H1 (cell line): ENCODE data around the gene C19orf85. TPM values are rescaled to one million over a fixed set of nuclear protein-coding genes. Genes with fewer than 3 reads are reported as not detected.

ENCODE experiments used
- CTCF ChIA-PET: fragments of 300-600 bp; sonication (Branson Sonifier 250); formaldehyde crosslinking; loops from one replicate; lab custom pipeline; 2021; ENCODE audit not compliant: partially characterized antibody; lab: Charles Lee
- POLR2A ChIA-PET: fragments of 300-600 bp; sonication (Branson Sonifier 250); formaldehyde crosslinking; loops from one replicate; lab custom pipeline; 2021; ENCODE audit warnings: inconsistent platforms; ENCODE audit not compliant: partially characterized antibody; lab: Charles Lee
- DNase-seq, 2 experiments: peaks; one replicate each; pipeline versions ENCODE4 v3.0.0 to v3.0.0-alpha.2; 2010 to 2022; ENCODE audit warnings: low spot score in 2 of 2, low read depth in 1 of 2, mixed read lengths in 1 of 2
- FAIRE-seq: peaks from 2 replicates; lab custom pipeline; 2011; peaks lifted over from hg19 to GRCh38; lab: Jason Lieb, UNC
- H2AFZ ChIP-seq: 2 replicates; pipeline ENCODE4 v1.8.1; 2012; ENCODE audit warnings: low read length, inconsistent platforms
- H2AK5ac ChIP-seq: 2 replicates; pipeline ENCODE4 v1.6.1; 2013; ENCODE audit warnings: low read depth, low read length
- H2BK120ac ChIP-seq: replicated peaks from 2 replicates; pipeline ENCODE3; 2013; ENCODE audit warnings: low read depth, low read length, inconsistent platforms
- H2BK12ac ChIP-seq: 2 replicates; pipeline ENCODE4 v1.6.1; 2013; ENCODE audit warnings: low read depth, low read length
- H2BK15ac ChIP-seq: 2 replicates; pipeline ENCODE4 v1.6.1; 2013; ENCODE audit warnings: low read length
- H2BK20ac ChIP-seq: 2 replicates; pipeline ENCODE4 v1.6.1; 2013; ENCODE audit warnings: low read length
- H2BK5ac ChIP-seq: 2 replicates; pipeline ENCODE4 v1.6.1; 2013; ENCODE audit warnings: low read depth, low read length
- H3K14ac ChIP-seq: 2 replicates; pipeline ENCODE4 v1.6.1; 2013; ENCODE audit warnings: inconsistent platforms; ENCODE audit not compliant: insufficient read length
- H3K18ac ChIP-seq: 2 replicates; pipeline ENCODE4 v1.6.1; 2013; ENCODE audit warnings: low read length; ENCODE audit errors: extremely low read depth
- H3K23ac ChIP-seq: 2 replicates; pipeline ENCODE4 v1.6.1; 2013; ENCODE audit warnings: inconsistent platforms; ENCODE audit not compliant: insufficient read length
- H3K23me2 ChIP-seq: 2 replicates; pipeline ENCODE4 v1.6.1; 2013; ENCODE audit warnings: low read depth, low read length
- H3K27ac ChIP-seq: 2 replicates; pipeline ENCODE4 v1.6.1; 2011; ENCODE audit warnings: low read depth, low read length, inconsistent platforms
- H3K27me3 ChIP-seq, 4 experiments: replicated peaks in 1 of 4; 1 replicate in 1 of 4; 2 replicates in 3 of 4; pipeline versions ENCODE4 v1.6.1 to v1.8.1; 2011 to 2013; ENCODE audit warnings: low read length in 3 of 4, mild to moderate bottlenecking in 3 of 4, inconsistent platforms in 2 of 4, mixed read lengths in 2 of 4, moderate library complexity in 1 of 4; ENCODE audit not compliant: control insufficient read depth in 3 of 4, insufficient read depth in 3 of 4; ENCODE audit errors: extremely low read depth in 1 of 4
- H3K36me3 ChIP-seq, 4 experiments: 2 replicates each; pipeline versions ENCODE4 v1.6.1 to v1.8.1; 2011 to 2013; ENCODE audit warnings: mild to moderate bottlenecking in 4 of 4, low read length in 3 of 4, moderate library complexity in 2 of 4, control low read depth in 1 of 4, inconsistent platforms in 1 of 4; ENCODE audit not compliant: insufficient read depth in 4 of 4, control insufficient read depth in 2 of 4
- H3K4ac ChIP-seq: replicated peaks from 2 replicates; pipeline ENCODE3; 2013; ENCODE audit warnings: low read length, low read depth, mixed read lengths, inconsistent platforms; ENCODE audit not compliant: insufficient read length
- H3K4me1 ChIP-seq, 4 experiments: replicated peaks in 1 of 4; 1 replicate in 1 of 4; 2 replicates in 3 of 4; pipeline versions ENCODE4 v1.6.1 to v1.8.1; 2011 to 2013; ENCODE audit warnings: low read length in 3 of 4, inconsistent platforms in 2 of 4, mixed read lengths in 1 of 4; ENCODE audit not compliant: insufficient read depth in 4 of 4, control insufficient read depth in 3 of 4
- H3K4me2 ChIP-seq, 2 experiments: 2 replicates each; pipeline versions ENCODE4 v1.6.1 to v1.8.1; 2011 to 2013; ENCODE audit warnings: low read depth in 2 of 2, low read length in 2 of 2, control low read depth in 1 of 2, inconsistent platforms in 1 of 2, mild to moderate bottlenecking in 1 of 2; ENCODE audit not compliant: insufficient read depth in 1 of 2
- H3K4me3 ChIP-seq, 4 experiments: fragments of 200-600, 300-600 bp in 1 of 4; sonication (generic), shearing (Covaris generic), sonication (Bioruptor Twin) in 1 of 4; 2 replicates each; pipeline versions ENCODE4 v1.5.1 to v1.8.1; 2011 to 2016; ENCODE audit warnings: low read length in 4 of 4, low read depth in 3 of 4, control low read depth in 2 of 4, inconsistent platforms in 2 of 4, mild to moderate bottlenecking in 2 of 4, mixed read lengths in 1 of 4, moderate library complexity in 1 of 4; ENCODE audit not compliant: insufficient read depth in 2 of 4; ENCODE audit errors: extremely low read depth in 1 of 4
- H3K56ac ChIP-seq: replicated peaks from 2 replicates; pipeline ENCODE3; 2013; ENCODE audit warnings: low read depth, mild to moderate bottlenecking, mixed read lengths, low read length, inconsistent platforms; ENCODE audit not compliant: insufficient read length
- H3K79me1 ChIP-seq: 2 replicates; pipeline ENCODE4 v1.6.1; 2013; ENCODE audit warnings: low read depth, low read length, control low read depth
- H3K79me2 ChIP-seq, 2 experiments: 2 replicates each; pipeline versions ENCODE4 v1.6.1 to v1.8.1; 2012 to 2013; ENCODE audit warnings: low read length in 2 of 2, mild to moderate bottlenecking in 2 of 2, inconsistent platforms in 1 of 2; ENCODE audit not compliant: insufficient read depth in 2 of 2, control insufficient read depth in 1 of 2
- H3K9ac ChIP-seq, 4 experiments: replicated peaks in 1 of 4; 1 replicate in 1 of 4; 2 replicates in 3 of 4; pipeline versions ENCODE4 v1.6.1 to v1.8.1; 2011 to 2013; ENCODE audit warnings: low read depth in 3 of 4, low read length in 3 of 4, control low read depth in 2 of 4, mild to moderate bottlenecking in 2 of 4, moderate library complexity in 2 of 4, inconsistent platforms in 1 of 4; ENCODE audit errors: extremely low read depth in 1 of 4
- H3K9me3 ChIP-seq, 2 experiments: 2 replicates each; pipeline versions ENCODE4 v1.6.1 to v1.8.1; 2012 to 2013; ENCODE audit warnings: mild to moderate bottlenecking in 2 of 2, moderate library complexity in 2 of 2, control low read depth in 1 of 2, inconsistent platforms in 1 of 2, low read depth in 1 of 2, low read length in 1 of 2, mixed read lengths in 1 of 2; ENCODE audit not compliant: insufficient read depth in 2 of 2
- H4K20me1 ChIP-seq, 2 experiments: replicated peaks in 1 of 2; 2 replicates each; pipeline versions ENCODE3 to v1.8.1; 2011 to 2013; ENCODE audit warnings: inconsistent platforms in 2 of 2, low read length in 2 of 2, mild to moderate bottlenecking in 1 of 2; ENCODE audit not compliant: insufficient read depth in 2 of 2, control insufficient read depth in 1 of 2
- H4K5ac ChIP-seq: 2 replicates; pipeline ENCODE4 v1.6.1; 2013; ENCODE audit warnings: low read length, low read depth, mixed read lengths, inconsistent platforms; ENCODE audit not compliant: insufficient read length
- H4K8ac ChIP-seq: 2 replicates; pipeline ENCODE4 v1.8.0; 2013; ENCODE audit warnings: mild to moderate bottlenecking, moderate library complexity, low read length, inconsistent platforms; ENCODE audit not compliant: insufficient read depth; ENCODE audit errors: extremely low read depth
- H4K91ac ChIP-seq: replicated peaks from 2 replicates; pipeline ENCODE3; 2013; ENCODE audit warnings: low read length, mixed read lengths, inconsistent platforms; ENCODE audit not compliant: insufficient read length
- ASH2L ChIP-seq: fragments of 200-600, 300-600 bp; sonication (generic); IDR thresholded peaks from one replicate; pipeline ENCODE4 v1.7.1; 2017; ENCODE audit warnings: low read length
- BACH1 ChIP-seq: IDR thresholded peaks from 2 replicates; pipeline ENCODE4 v1.6.1; 2012; ENCODE audit warnings: low read length, improper control_type of control experiment
- CREB1 ChIP-seq: IDR thresholded peaks from 2 replicates; pipeline ENCODE4 v1.6.1; 2012; ENCODE audit warnings: inconsistent platforms
- E2F6 ChIP-seq: IDR thresholded peaks from 2 replicates; pipeline ENCODE4 v1.6.1; 2012; ENCODE audit warnings: inconsistent platforms
- EP300 ChIP-seq, 2 experiments: IDR thresholded peaks; 1 replicate in 1 of 2; 2 replicates in 1 of 2; pipeline ENCODE4 v1.6.1; 2011 to 2012; ENCODE audit warnings: low read depth in 2 of 2, low read length in 2 of 2, mild to moderate bottlenecking in 2 of 2, borderline replicate concordance in 1 of 2, inconsistent platforms in 1 of 2, moderate library complexity in 1 of 2
- KDM4A ChIP-seq: IDR thresholded peaks from one replicate; pipeline ENCODE4 v1.7.1; 2012; ENCODE audit warnings: low read depth, mild to moderate bottlenecking, moderate library complexity, low read length, inconsistent platforms; ENCODE audit not compliant: severe bottlenecking
- MAX ChIP-seq: IDR thresholded peaks from 2 replicates; pipeline ENCODE4 v1.6.1; 2012; ENCODE audit warnings: inconsistent platforms
- POLR2A ChIP-seq, 2 experiments: IDR thresholded peaks; 1 replicate in 1 of 2; 2 replicates in 1 of 2; pipeline ENCODE4 v1.6.1; 2011; ENCODE audit warnings: low read depth in 2 of 2, low read length in 2 of 2, mild to moderate bottlenecking in 2 of 2; ENCODE audit errors: control extremely low read depth in 1 of 2
- POLR2AphosphoS5 ChIP-seq: IDR thresholded peaks from 2 replicates; pipeline ENCODE4 v1.6.1; 2011; ENCODE audit warnings: low read depth, low read length
- SIRT6 ChIP-seq: IDR thresholded peaks from one replicate; pipeline ENCODE4 v1.7.1; 2012; ENCODE audit warnings: low read length, inconsistent platforms
- TAF7 ChIP-seq: optimal IDR thresholded peaks from 2 replicates; pipeline ENCODE3; 2011; ENCODE audit warnings: low read depth, mild to moderate bottlenecking, inconsistent platforms, low read length, moderate library complexity, borderline replicate concordance
- WGBS, 2 experiments: shearing (Covaris generic) in 1 of 2; methylation state at CpG; one replicate each; pipeline versions ENCODE4 v1.1.6 to v1.1.7; 2013 to 2015; ENCODE audit warnings: low lambda C conversion rate in 2 of 2, mixed read lengths in 2 of 2, inconsistent platforms in 1 of 2, low coverage in 1 of 2, missing lambda C conversion rate in 1 of 2; ENCODE audit not compliant: insufficient replicate concordance in 2 of 2, insufficient coverage in 1 of 2, insufficient read length in 1 of 2; ENCODE audit errors: extremely low coverage in 1 of 2, missing lambda C conversion rate in 1 of 2; 5-methylcytosine and 5-hydroxymethylcytosine counted together
- polyA plus RNA-seq, 7 experiments: library from polyadenylated mRNA; depleted of rRNA in 3 of 7; stranded (reverse) in 5 of 7; unstranded in 2 of 7; fragments of >200 nt in 5 of 7; fragments of 200-250 nt in 2 of 7; gene quantifications; 1 replicate in 5 of 7; 2 replicates in 1 of 7; 4 replicates in 1 of 7; pipeline versions ENCODE4 v1.2.1 to v1.2.3, GENCODE V29; 2011 to 2013; ENCODE audit warnings: missing spikeins in 2 of 7, mixed read lengths in 2 of 7
- total RNA-seq: library from RNA; stranded (reverse); fragmentation: NEBNext Ultra II Directional; extraction: Animal tissue kit (Norgen Biotek cat#: 25700); gene quantifications from 2 replicates; pipeline ENCODE4 v1.2.1, GENCODE V29; 2021

The C19orf85 gene
- total and polyA plus RNA-seq, 2 of the 8 experiments (the other 6 are each of a cell fraction or from before 2014, with no cell fraction given): 2.2 to 3.2 TPM

- peak within 1 kb of the TSS; percentile 63 to 74 for H3K4me2 ChIP-seq
- peaks cover 0 to 18% of the 10 kb centered on the region in 2 experiments; a peak in 2 of 4 replicates for H3K79me2 ChIP-seq
- peaks cover 3% of the 10 kb centered on the region for H3K23me2 ChIP-seq
- H3K27me3 ChIP-seq: no peaks in the 10 kb centered on the region; a peak in 2 of 7 replicates
- peak within 1 kb of the TSS; percentile 86 for H4K5ac ChIP-seq
- no peak within 1 kb of the TSS for H3K23ac ChIP-seq
- peaks cover 0 to 20% (median 7%) of the 10 kb centered on the region in 4 experiments; a peak in 5 of 7 replicates for H3K4me1 ChIP-seq
- H3K9ac ChIP-seq: peak within 1 kb of the TSS in 2 of 4 experiments; percentile 48 to 53; a peak in 3 of 7 replicates
- peak within 1 kb of the TSS; percentile 92 for H4K91ac ChIP-seq
- H2AK5ac ChIP-seq: peak within 1 kb of the TSS; percentile 99
- H3K36me3 ChIP-seq: no peaks in the 10 kb centered on the region
- H2AFZ ChIP-seq: no peak within 1 kb of the TSS; the same call in 1 of the 2 replicates
- H2BK5ac ChIP-seq: peak within 1 kb of the TSS; percentile 66; the same call in 1 of the 2 replicates
- no peak within 1 kb of the TSS for H2BK120ac ChIP-seq
- ChIA-PET POLR2A (interaction anchor here (0.8 to 7.6 kb wide), 21 partner anchors 9 to 358 kb away, joined by 3 to 57 read pairs (median 5); partner anchors contain the start of genes C19orf85, FIZ1, ISOC2 and NAT14), CTCF (interaction anchor here (0.6 to 5.5 kb wide), 7 partner anchors 9 to 381 kb away, joined by 3 to 31 read pairs (median 3); no protein-coding TSS in a partner anchor)
- no peaks in the 10 kb centered on the region for H3K9me3 ChIP-seq
- peak within 1 kb of the TSS; percentile 66 to 95 (median 80) for H3K4me3 ChIP-seq
- H2BK15ac ChIP-seq: peak within 1 kb of the TSS; percentile 72; the same call in 1 of the 2 replicates
- H4K20me1 ChIP-seq: no peaks in the 10 kb centered on the region
- H3K79me1 ChIP-seq: peaks cover 11% of the 10 kb centered on the region
- no peak within 1 kb of the TSS for H3K14ac ChIP-seq
- DNase-seq (peak; percentile 90 to 96), FAIRE-seq (no peak)
- WGBS, 2 experiments: 1% methylated on average over 37 of the region's 61 CpGs; no CpG with 5 or more reads in 1 of the 2 experiments
- peak within 1 kb of the TSS; percentile 81 for H3K4ac ChIP-seq
- H3K27ac ChIP-seq: peak within 1 kb of the TSS; percentile 47; the same call in 1 of the 2 replicates
- H3K56ac ChIP-seq: no peak within 1 kb of the TSS
- H2BK12ac ChIP-seq: peak within 1 kb of the TSS; percentile 63; the same call in 1 of the 2 replicates
- H2BK20ac ChIP-seq: no peak within 1 kb of the TSS
- H4K8ac ChIP-seq: peak within 1 kb of the TSS; percentile 89; the same call in 1 of the 2 replicates
- H3K18ac ChIP-seq: peak within 1 kb of the TSS; percentile 93
- peak; percentile 62 for TF ChIP-seq KDM4A
- TF ChIP-seq MAX: peak; percentile 100
- TF ChIP-seq CREB1: peak; percentile 98
- TF ChIP-seq POLR2A (IDR thresholded peaks at IDR 0.05; ENCODE audit: control extremely low read depth in 1 of 2, low read depth in 2 of 2, low read length in 2 of 2): peak in 1 of 2 experiments; percentile 64; a peak in 1 of 3 replicates
- no peak for TF ChIP-seq TAF7
- TF ChIP-seq ASH2L: peak; percentile 67
- TF ChIP-seq POLR2AphosphoS5: peak; percentile 56
- TF ChIP-seq SIRT6: no peak
- peak; percentile 100 for TF ChIP-seq E2F6
- TF ChIP-seq EP300 (IDR thresholded peaks at IDR 0.05; ENCODE audit: borderline replicate concordance in 1 of 2, low read depth in 2 of 2, low read length in 2 of 2): no peak
- no peak for TF ChIP-seq BACH1
These were observed 11.7 kb upstream of the C19orf85 start, which contains the start of gene ZNF628 for GRCh38 chr19:55476100-55476775. ZNF628 (plus strand) TSS chr19:55476617; CDS start chr19:55479911, 3,294 bp downstream.
